ENCODE data around the gene PTPRK.

PTPRK gene

GRCh38 chr6:128456510-128457230 lies 63.7 kb downstream of the PTPRK start:
- in situ Hi-C loops (cut with HindIII; ENCODE audit: low sequenced_read_pairs), result no loop called here
- DNase-seq (ENCODE audit: low read depth, low spot score), result no peak
- TF ChIP-seq CTCF (IDR thresholded peaks at IDR 0.05; ENCODE audit: low read depth, low read length), result no peak
- no peak overlapping the region for H3K4me3 ChIP-seq (ENCODE audit: low read depth, low read length)

GRCh38 chr6:128455959-128456358 lies 64.4 kb downstream of the PTPRK start:
- in situ Hi-C loops (cut with HindIII; ENCODE audit: low sequenced_read_pairs), result no loop called here
- H3K4me3 ChIP-seq (ENCODE audit: low read depth, low read length), result no peak overlapping the region
- no peak for TF ChIP-seq CTCF (IDR thresholded peaks at IDR 0.05; ENCODE audit: low read depth, low read length)
- no peak for DNase-seq (ENCODE audit: low read depth, low spot score)

GRCh38 chr6:128452713-128453112 lies 67.7 kb downstream of the PTPRK start:
- no peak for TF ChIP-seq CTCF (IDR thresholded peaks at IDR 0.05; ENCODE audit: low read depth, low read length)
- H3K4me3 ChIP-seq (ENCODE audit: low read depth, low read length), result no peak overlapping the region
- no peak for DNase-seq (ENCODE audit: low read depth, low spot score)
- in situ Hi-C loops (cut with HindIII; ENCODE audit: low sequenced_read_pairs), result no loop called here

GRCh38 chr6:128446497-128446896 lies 73.9 kb downstream of the PTPRK start:
- no peak overlapping the region for H3K4me3 ChIP-seq (ENCODE audit: low read depth, low read length)
- TF ChIP-seq CTCF (IDR thresholded peaks at IDR 0.05; ENCODE audit: low read depth, low read length), result no peak
- in situ Hi-C loops (cut with HindIII; ENCODE audit: low sequenced_read_pairs), result no loop called here
- no peak for DNase-seq (ENCODE audit: low read depth, low spot score)

GRCh38 chr6:128443553-128443952 lies 76.8 kb downstream of the PTPRK start:
- no peak for DNase-seq (ENCODE audit: low read depth, low spot score)
- in situ Hi-C loops (cut with HindIII; ENCODE audit: low sequenced_read_pairs), result no loop called here
- TF ChIP-seq CTCF (IDR thresholded peaks at IDR 0.05; ENCODE audit: low read depth, low read length), result no peak
- H3K4me3 ChIP-seq (ENCODE audit: low read depth, low read length), result no peak overlapping the region

GRCh38 chr6:128439627-128440026 lies 80.8 kb downstream of the PTPRK start:
- H3K4me3 ChIP-seq (ENCODE audit: low read depth, low read length), result no peak overlapping the region
- no peak for DNase-seq (ENCODE audit: low read depth, low spot score)
- in situ Hi-C loops (cut with HindIII; ENCODE audit: low sequenced_read_pairs), result no loop called here
- no peak for TF ChIP-seq CTCF (IDR thresholded peaks at IDR 0.05; ENCODE audit: low read depth, low read length)
